HCT116 (cell line): Measurements from ENCODE around the gene CDC14B. TPM values are rescaled to one million over a fixed set of nuclear protein-coding genes. Genes with fewer than 3 reads are reported as not detected.
A peak's percentile ranks its signal among the peaks of the same experiment; 100 is the strongest.

Experiments
- ATAC-seq: fragments of 200-7000 bp; cut with Tn5 transposase; 2 replicates; pipeline ENCODE4 v1.9.1; 2020; ENCODE audit warnings: mild to moderate bottlenecking, moderate library complexity
- BruUV-seq: library from RNA; stranded (reverse); fragments of 400-500 nt; replicated peaks from 2 replicates; lab custom pipeline; 2021; lab: Mats Ljungman, UMichigan
- CTCF ChIA-PET: fragments of 300-600 bp; sonication (Branson Sonifier 250); formaldehyde crosslinking; loops from one replicate; lab custom pipeline; 2021; ENCODE audit warnings: antibody characterized with exemption; lab: Charles Lee
- POLR2A ChIA-PET: fragments of 300-600, 350-600 bp; sonication (Branson Sonifier 250); formaldehyde crosslinking; loops from one replicate; lab custom pipeline; 2021; ENCODE audit warnings: antibody characterized with exemption; lab: Charles Lee
- RAD21 ChIA-PET, 2 experiments: fragments of 300-600 bp; sonication (Branson Sonifier 250); formaldehyde crosslinking; loops; one replicate each; lab custom pipeline; 2023; ENCODE audit warnings: low total read pairs in 2 of 2; ENCODE audit not compliant: uncharacterized antibody in 2 of 2, unreplicated experiment in 2 of 2, low non-redundant PET in 1 of 2; lab: Charles Lee
- DNase-seq: peaks from one replicate; pipeline ENCODE4 v3.0.0-alpha.2; 2010; ENCODE audit warnings: low read depth, low spot score
- H2AFZ ChIP-seq: fragments of 200-600 bp; shearing (Covaris generic), sonication (generic); 2 replicates; pipeline ENCODE4 v1.6.1; 2017; ENCODE audit warnings: low read depth, mixed run types, mixed read lengths, antibody characterized with exemption, low read length; ENCODE audit not compliant: poor library complexity, severe bottlenecking
- H3K27ac ChIP-seq: 2 replicates; pipeline ENCODE4 v1.5.1; 2012; ENCODE audit warnings: low read depth, low read length
- H3K27me3 ChIP-seq: fragments of 200-600 bp; sonication (generic); 2 replicates; pipeline ENCODE4 v1.6.1; 2016; ENCODE audit warnings: mixed run types, low read length, mixed read lengths; ENCODE audit not compliant: insufficient read depth
- H3K36me3 ChIP-seq, 2 experiments: fragments of 200-500 bp in 1 of 2; fragments of 200-600 bp in 1 of 2; sonication (Bioruptor generic) in 1 of 2; sonication (generic) in 1 of 2; 2 replicates each; pipeline versions ENCODE4 v1.5.1 to v1.6.1; 2014 to 2016; ENCODE audit warnings: low read length in 2 of 2, inconsistent platforms in 1 of 2, mixed read lengths in 1 of 2, mixed run types in 1 of 2; ENCODE audit not compliant: insufficient read depth in 2 of 2, control insufficient read depth in 1 of 2
- H3K4me1 ChIP-seq, 2 experiments: fragments of 200-600 bp in 1 of 2; sonication (generic) in 1 of 2; 2 replicates each; pipeline versions ENCODE4 v1.5.1 to v1.6.1; 2012 to 2017; ENCODE audit warnings: low read length in 2 of 2, inconsistent platforms in 1 of 2, mild to moderate bottlenecking in 1 of 2, mixed read lengths in 1 of 2, mixed run types in 1 of 2, moderate library complexity in 1 of 2; ENCODE audit not compliant: insufficient read depth in 2 of 2, control insufficient read depth in 1 of 2
- H3K4me2 ChIP-seq: fragments of 200-600 bp; sonication (generic); 2 replicates; pipeline ENCODE4 v1.6.1; 2017; ENCODE audit warnings: mixed run types, low read length, mixed read lengths
- H3K4me3 ChIP-seq, 2 experiments: fragments of 200-600 bp in 1 of 2; sonication (generic) in 1 of 2; replicated peaks in 1 of 2; 2 replicates each; pipeline ENCODE4 v1.5.1; 2011 to 2016; ENCODE audit warnings: low read length in 2 of 2, control low read depth in 1 of 2, low read depth in 1 of 2, mild to moderate bottlenecking in 1 of 2, mixed read lengths in 1 of 2, mixed run types in 1 of 2
- H3K79me2 ChIP-seq: fragments of 200-600 bp; sonication (generic); 2 replicates; pipeline ENCODE4 v1.6.1; 2017; ENCODE audit warnings: mild to moderate bottlenecking, mixed run types, low read length, moderate library complexity, mixed read lengths; ENCODE audit not compliant: insufficient read depth
- H3K9ac ChIP-seq: fragments of 200-600 bp; sonication (generic); 2 replicates; pipeline ENCODE4 v1.6.1; 2016; ENCODE audit warnings: low read length, mixed read lengths
- H3K9me2 ChIP-seq: fragments of 200-600 bp; sonication (generic), shearing (Covaris generic); 2 replicates; pipeline ENCODE4 v1.6.1; 2017; ENCODE audit warnings: mixed run types, mild to moderate bottlenecking, moderate library complexity; ENCODE audit not compliant: insufficient read depth
- H3K9me3 ChIP-seq, 2 experiments: fragments of 200-500 bp in 1 of 2; fragments of 200-600 bp in 1 of 2; sonication (Bioruptor generic) in 1 of 2; sonication (generic) in 1 of 2; 2 replicates each; pipeline ENCODE4 v1.6.1; 2014 to 2017; ENCODE audit warnings: low read length in 2 of 2, mixed read lengths in 2 of 2, inconsistent platforms in 1 of 2, low read depth in 1 of 2, mild to moderate bottlenecking in 1 of 2, mixed run types in 1 of 2, moderate library complexity in 1 of 2; ENCODE audit not compliant: control insufficient read depth in 1 of 2, insufficient read depth in 1 of 2
- H4K20me1 ChIP-seq: fragments of 200-600 bp; sonication (generic), shearing (Covaris generic); 2 replicates; pipeline ENCODE4 v1.6.1; 2017; ENCODE audit warnings: mixed run types, mild to moderate bottlenecking, moderate library complexity; ENCODE audit not compliant: insufficient read depth
- ATF3 ChIP-seq: IDR thresholded peaks from 2 replicates; pipeline ENCODE4 v1.6.1; 2012
- CBX3 ChIP-seq: IDR thresholded peaks from 2 replicates; pipeline ENCODE4 v1.6.1; 2012; ENCODE audit warnings: low read depth
- CEBPB ChIP-seq: IDR thresholded peaks from 2 replicates; pipeline ENCODE4 v1.6.1; 2012; ENCODE audit warnings: low read depth
- ELF1 ChIP-seq: IDR thresholded peaks from 2 replicates; pipeline ENCODE4 v1.6.1; 2012; ENCODE audit warnings: low read depth, borderline replicate concordance
- EZH2 ChIP-seq: fragments of 200-600 bp; sonication (generic); IDR thresholded peaks from 2 replicates; pipeline ENCODE4 v1.6.1; 2017; ENCODE audit warnings: antibody characterized with exemption, mixed run types
- EZH2phosphoT487 ChIP-seq: fragments of 200-600 bp; IDR thresholded peaks from 2 replicates; pipeline ENCODE4 v1.6.1; 2018; ENCODE audit warnings: antibody characterized with exemption, borderline replicate concordance
- JUND ChIP-seq: IDR thresholded peaks from 2 replicates; pipeline ENCODE4 v1.6.1; 2012
- POLR2A ChIP-seq: IDR thresholded peaks from 2 replicates; pipeline ENCODE4 v1.7.0; 2011; ENCODE audit warnings: borderline replicate concordance; ENCODE audit not compliant: insufficient read depth, insufficient read length; ENCODE audit errors: extremely low read depth
- POLR2AphosphoS5 ChIP-seq: IDR thresholded peaks from 2 replicates; pipeline ENCODE4 v1.6.1; 2011; ENCODE audit warnings: mild to moderate bottlenecking, low read depth, low read length, moderate library complexity
- SIN3A ChIP-seq: IDR thresholded peaks from 2 replicates; pipeline ENCODE4 v1.6.1; 2012; ENCODE audit warnings: low read depth
- SP1 ChIP-seq: IDR thresholded peaks from 2 replicates; pipeline ENCODE4 v1.6.1; 2012; ENCODE audit warnings: low read depth
- ZBTB33 ChIP-seq: IDR thresholded peaks from 2 replicates; pipeline ENCODE4 v1.6.1; 2011; ENCODE audit warnings: mild to moderate bottlenecking, low read length, moderate library complexity; ENCODE audit not compliant: insufficient replicate concordance; ENCODE audit errors: extremely low read depth
- ZFX ChIP-seq: fragments of 450-650 bp; IDR thresholded peaks from 2 replicates; pipeline ENCODE4 v1.6.1; 2017
- intact Hi-C: fragments of 100-400 bp; cut with micrococcal nuclease; formaldehyde crosslinking; loops from 2 replicates; pipeline ENCODE4 v1.10.0; 2022
- total RNA-seq: library from RNA; stranded (reverse); gene quantifications from one replicate; pipeline ENCODE4 v1.2.1, GENCODE V29; 2021; ENCODE audit not compliant: unreplicated experiment
- TF ChIP-seq, protein P1 (sequence below): IDR thresholded peaks from 2 replicates; pipeline ENCODE4 v1.6.1; 2012; ENCODE audit warnings: low read depth

The CDC14B gene
- total RNA-seq, 1 experiment from 2014 or later, result 21.6 TPM

DNA sequence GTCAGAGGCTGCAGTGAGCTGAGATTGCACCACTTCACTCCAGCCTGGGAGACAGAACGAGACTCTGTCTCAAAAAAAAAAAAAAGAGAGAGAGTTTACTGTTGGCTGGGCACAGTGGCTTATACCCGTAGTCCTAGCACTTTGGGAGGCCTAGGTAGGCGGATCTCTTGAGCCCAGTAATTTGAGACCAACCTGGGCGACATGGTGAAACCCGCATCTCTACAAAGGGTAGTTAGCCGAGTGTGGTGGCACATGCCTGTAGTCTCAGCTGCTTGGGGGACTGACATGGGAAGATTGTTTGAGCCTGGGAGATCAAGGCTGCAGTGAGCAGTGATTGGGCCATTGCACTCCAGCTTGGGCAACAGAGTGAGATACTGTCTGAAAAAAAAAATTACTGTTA, 157.1 kb downstream of the CDC14B start:
- Histone ChIP-seq H3K36me3 (peaks cover 2 to 3% of the 10 kb centered on the region in 2 experiments; a peak in 3 of 4 replicates), H4K20me1 (no peaks in the 10 kb centered on the region), H3K27me3 (no peaks in the 10 kb centered on the region), H3K9ac (no peak overlapping the region), H2AFZ (no peak overlapping the region), H3K79me2 (no peaks in the 10 kb centered on the region), H3K4me1 (0 out of 4 replicates have a peak, but pooled peaks cover 0 to 2% of the 10 kb centered on the region in 2 experiments), H3K27ac (no peak overlapping the region), H3K9me2 (no peaks in the 10 kb centered on the region), H3K4me3 (no peak overlapping the region), H3K9me3 (no peaks in the 10 kb centered on the region), H3K4me2 (no peak overlapping the region)
- no TSS peak for BruUV-seq
- ATAC-seq (no peak), DNase-seq (no peak)
- POLR2A ChIA-PET, result no interaction called here
- RAD21 ChIA-PET, result no interaction called here
- intact Hi-C loops, result no loop called here
- no peak for TF ChIP-seq POLR2AphosphoS5
- CTCF ChIA-PET, result no interaction called here

DNA sequence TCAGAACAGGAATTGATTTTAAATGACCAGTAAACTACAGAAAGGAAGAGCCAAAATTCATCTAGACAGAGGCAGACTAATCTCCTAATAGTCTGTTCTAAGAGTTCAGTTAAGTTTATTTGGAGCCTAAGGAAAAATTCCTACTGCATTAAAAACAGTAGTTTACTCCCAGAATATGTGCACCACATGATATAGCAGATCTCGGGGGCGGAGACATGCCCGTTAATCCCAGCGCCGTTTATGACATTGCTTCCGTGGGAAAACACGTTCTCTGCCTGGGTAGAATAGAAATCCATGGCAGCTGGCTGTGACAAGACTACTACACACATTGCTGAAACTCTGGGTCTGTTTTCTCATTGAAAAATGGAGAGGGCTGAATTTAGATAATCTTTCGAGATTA, 158.3 kb downstream of the CDC14B start:
- Histone ChIP-seq H3K9me3 (no peaks in the 10 kb centered on the region), H3K4me2 (no peak overlapping the region), H4K20me1 (no peaks in the 10 kb centered on the region), H3K27me3 (no peaks in the 10 kb centered on the region), H3K36me3 (peaks cover 2 to 3% of the 10 kb centered on the region in 2 experiments; a peak in 2 of 4 replicates), H3K27ac (no peak overlapping the region), H3K4me3 (no peak overlapping the region), H2AFZ (no peak overlapping the region), H3K9ac (no peak overlapping the region), H3K4me1 (0 out of 4 replicates have a peak, but pooled peaks cover 0 to 2% of the 10 kb centered on the region in 2 experiments)
- intact Hi-C loops, result no loop called here
- ChIA-PET POLR2A (no interaction called here), RAD21 (no interaction called here)
- TSS peak; percentile 19 for BruUV-seq
- ATAC-seq, result no peak
- TF ChIP-seq, protein P1, sequence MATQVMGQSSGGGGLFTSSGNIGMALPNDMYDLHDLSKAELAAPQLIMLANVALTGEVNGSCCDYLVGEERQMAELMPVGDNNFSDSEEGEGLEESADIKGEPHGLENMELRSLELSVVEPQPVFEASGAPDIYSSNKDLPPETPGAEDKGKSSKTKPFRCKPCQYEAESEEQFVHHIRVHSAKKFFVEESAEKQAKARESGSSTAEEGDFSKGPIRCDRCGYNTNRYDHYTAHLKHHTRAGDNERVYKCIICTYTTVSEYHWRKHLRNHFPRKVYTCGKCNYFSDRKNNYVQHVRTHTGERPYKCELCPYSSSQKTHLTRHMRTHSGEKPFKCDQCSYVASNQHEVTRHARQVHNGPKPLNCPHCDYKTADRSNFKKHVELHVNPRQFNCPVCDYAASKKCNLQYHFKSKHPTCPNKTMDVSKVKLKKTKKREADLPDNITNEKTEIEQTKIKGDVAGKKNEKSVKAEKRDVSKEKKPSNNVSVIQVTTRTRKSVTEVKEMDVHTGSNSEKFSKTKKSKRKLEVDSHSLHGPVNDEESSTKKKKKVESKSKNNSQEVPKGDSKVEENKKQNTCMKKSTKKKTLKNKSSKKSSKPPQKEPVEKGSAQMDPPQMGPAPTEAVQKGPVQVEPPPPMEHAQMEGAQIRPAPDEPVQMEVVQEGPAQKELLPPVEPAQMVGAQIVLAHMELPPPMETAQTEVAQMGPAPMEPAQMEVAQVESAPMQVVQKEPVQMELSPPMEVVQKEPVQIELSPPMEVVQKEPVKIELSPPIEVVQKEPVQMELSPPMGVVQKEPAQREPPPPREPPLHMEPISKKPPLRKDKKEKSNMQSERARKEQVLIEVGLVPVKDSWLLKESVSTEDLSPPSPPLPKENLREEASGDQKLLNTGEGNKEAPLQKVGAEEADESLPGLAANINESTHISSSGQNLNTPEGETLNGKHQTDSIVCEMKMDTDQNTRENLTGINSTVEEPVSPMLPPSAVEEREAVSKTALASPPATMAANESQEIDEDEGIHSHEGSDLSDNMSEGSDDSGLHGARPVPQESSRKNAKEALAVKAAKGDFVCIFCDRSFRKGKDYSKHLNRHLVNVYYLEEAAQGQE, result no peak
- no peak for TF ChIP-seq CBX3
- no peak for TF ChIP-seq SP1
- TF ChIP-seq ZFX, result no peak
- no peak for TF ChIP-seq ATF3
- no peak for TF ChIP-seq JUND
- TF ChIP-seq EZH2phosphoT487, result no peak
- TF ChIP-seq CEBPB, result no peak
- TF ChIP-seq EZH2, result no peak
- no peak for TF ChIP-seq ELF1
- TF ChIP-seq ZBTB33, result no peak
- no peak for TF ChIP-seq SIN3A
- no peak for TF ChIP-seq POLR2A
- TF ChIP-seq, all 23 proteins: peak for 0
- no peaks in the 10 kb centered on the region for H3K79me2 ChIP-seq
- no peaks in the 10 kb centered on the region for H3K9me2 ChIP-seq
- CTCF ChIA-PET, result no interaction called here
- no peak for DNase-seq
